NCI-H1105 treated with DMSO at 0.1 percent for 48 hours (cell line): Measurements from ENCODE around the gene JPH4.
"Not testable (repeated sequence)": the region's sequence is repeated elsewhere in the genome, so short reads cannot be mapped to it uniquely, and the experiment has no call there.

Source experiments
- DNase-seq: peaks from one replicate; lab custom pipeline; 2025; lab: John Stamatoyannopoulos, UW

The JPH4 gene

GRCh38 chr14:23578560-23579310 is at the start of gene JPH4:
JPH4 (minus strand) TSS chr14:23578790; CDS start chr14:23577453, 1,337 bp downstream.
- peak; percentile 54 for DNase-seq

GRCh38 chr14:23627961-23628360 is 49.4 kb upstream of the JPH4 start:
- no peak for DNase-seq

- DNase-seq = no peak
These were observed 48.4 kb upstream of the JPH4 start for GRCh38 chr14:23626946-23627345.

- DNase-seq = no peak
These were observed 46.3 kb upstream of the JPH4 start for GRCh38 chr14:23624830-23625404.

GRCh38 chr14:23623962-23624361 is 45.4 kb upstream of the JPH4 start:
- DNase-seq = no peak

- no peak for DNase-seq
These were observed 44.4 kb upstream of the JPH4 start for GRCh38 chr14:23622990-23623389.

- DNase-seq = no peak
These were observed 43.5 kb upstream of the JPH4 start for GRCh38 chr14:23621932-23622730.

- no peak for DNase-seq
These were observed 42.8 kb upstream of the JPH4 start for GRCh38 chr14:23621204-23621931.

- DNase-seq = no peak
These were observed 41.6 kb upstream of the JPH4 start for GRCh38 chr14:23620177-23620702.

- no peak for DNase-seq
These were observed 39.9 kb upstream of the JPH4 start for GRCh38 chr14:23618415-23618988.

GRCh38 chr14:23617539-23617938 is 38.9 kb upstream of the JPH4 start:
- DNase-seq = no peak

- no peak for DNase-seq
These were observed 37.3 kb upstream of the JPH4 start for GRCh38 chr14:23615856-23616255.

GRCh38 chr14:23614395-23614828 is 35.8 kb upstream of the JPH4 start:
- no peak for DNase-seq

- DNase-seq = no peak
These were observed 34.9 kb upstream of the JPH4 start for GRCh38 chr14:23613242-23614070.

GRCh38 chr14:23612802-23613201 is 34.2 kb upstream of the JPH4 start:
- DNase-seq = no peak

GRCh38 chr14:23612354-23612732 is 33.8 kb upstream of the JPH4 start:
- no peak for DNase-seq

- DNase-seq = no peak
These were observed 32.3 kb upstream of the JPH4 start for GRCh38 chr14:23610815-23611289.

GRCh38 chr14:23610090-23610814 is 31.7 kb upstream of the JPH4 start:
- no peak for DNase-seq

GRCh38 chr14:23609411-23610089 is 31.0 kb upstream of the JPH4 start:
- not testable (repeated sequence) for DNase-seq
